ENCODE results near the gene PLEKHO2. TPM values are rescaled to one million over a fixed set of nuclear protein-coding genes. Genes with fewer than 3 reads are reported as not detected.

PLEKHO2 gene
- total RNA-seq, 5 donors from 2014 or later (not counting 1 experiment from before 2014, with no cell fraction given): 9.2 to 22.7 (median 17.1) TPM

DNA sequence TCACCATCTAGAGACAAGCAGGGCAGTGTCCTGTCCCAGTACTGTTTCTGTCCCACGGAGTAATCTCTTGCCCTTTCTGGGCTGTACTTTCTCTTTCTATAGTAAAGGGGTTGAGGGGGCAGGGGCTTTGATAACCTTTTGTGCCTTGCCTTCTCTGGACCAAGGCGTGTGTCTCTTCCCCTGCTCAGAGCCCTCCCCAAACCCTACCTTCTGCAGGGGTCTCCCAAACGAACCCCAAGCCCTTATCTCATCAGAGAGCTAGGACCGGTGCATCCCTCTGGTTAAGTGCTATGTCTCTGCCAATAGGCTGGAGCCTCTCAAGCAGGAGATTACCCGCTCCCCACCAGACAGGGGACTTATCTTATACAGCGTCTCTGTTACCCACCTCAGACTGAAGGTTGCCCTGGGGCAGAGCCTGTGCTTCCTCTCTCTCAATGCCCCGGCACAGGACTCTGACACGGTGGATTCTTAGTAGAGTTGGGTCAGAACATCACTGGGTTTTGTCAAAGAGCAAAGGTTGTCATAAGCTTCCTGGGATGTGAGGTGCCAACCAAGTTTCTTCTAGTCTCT lies 2.9 kb downstream of the PLEKHO2 start:
- H3K27ac Mint-ChIP-seq: peak overlapping the region; percentile 92 to 95
- Histone ChIP-seq H3K36me3 (ENCODE audit: control insufficient read depth in 2 of 2, extremely low read depth in 1 of 2, insufficient read depth in 1 of 2, low read length in 1 of 2) (peaks cover 0 to 20% of the 10 kb centered on the region in 2 donors), H3K4me3 (ENCODE audit: control insufficient read depth in 1 of 2, extremely low read depth in 1 of 2, low read length in 1 of 2) (peak overlapping the region in 1 of 2 donors; percentile 61), H3K4me1 (ENCODE audit: control insufficient read depth in 1 of 2, extremely low read depth in 1 of 2, insufficient read depth in 2 of 2, low read length in 2 of 2) (peaks cover 3 to 70% of the 10 kb centered on the region in 2 experiments), H3K27me3 (replicated peaks in 1 of 2; ENCODE audit: control insufficient read depth in 2 of 2, extremely low read depth in 1 of 2, insufficient read depth in 2 of 2, low read length in 1 of 2) (no peaks in the 10 kb centered on the region), H3K27ac (ENCODE audit: low read length) (peak overlapping the region; percentile 56), H3K9me3 (no peaks in the 10 kb centered on the region)
- peaks cover 59 to 77% (median 70%) of the 10 kb centered on the region in 3 donors for H3K4me1 Mint-ChIP-seq
- no peaks in the 10 kb centered on the region for H3K9me3 Mint-ChIP-seq
- peaks cover 8% of the 10 kb centered on the region for H3K36me3 Mint-ChIP-seq
- CTCF ChIA-PET: interaction anchor here (0.6 to 2.1 kb wide), 3 partner anchors 37 to 158 kb away, joined by 3 to 9 read pairs (median 8); no protein-coding TSS in a partner anchor
- H3K4me3 Mint-ChIP-seq: peak overlapping the region; percentile 87 to 96 (median 94)
- POLR2A ChIA-PET: interaction anchor here in 1 of 2 donors (0.5 kb wide), 1 partner anchor 37 kb away, joined by 3 read pairs; no protein-coding TSS in a partner anchor
- ATAC-seq (replicated peaks in 1 of 4) (peak in 2 of 4 experiments; percentile 6 to 26), DNase-seq (peak in 11 of 35 experiments; percentile 13 to 50 (median 30))
- H3K27me3 Mint-ChIP-seq: no peaks in the 10 kb centered on the region
- 40% methylated on average over 1 of the region's 8 CpGs for WGBS (ENCODE audit: insufficient coverage)

DNA sequence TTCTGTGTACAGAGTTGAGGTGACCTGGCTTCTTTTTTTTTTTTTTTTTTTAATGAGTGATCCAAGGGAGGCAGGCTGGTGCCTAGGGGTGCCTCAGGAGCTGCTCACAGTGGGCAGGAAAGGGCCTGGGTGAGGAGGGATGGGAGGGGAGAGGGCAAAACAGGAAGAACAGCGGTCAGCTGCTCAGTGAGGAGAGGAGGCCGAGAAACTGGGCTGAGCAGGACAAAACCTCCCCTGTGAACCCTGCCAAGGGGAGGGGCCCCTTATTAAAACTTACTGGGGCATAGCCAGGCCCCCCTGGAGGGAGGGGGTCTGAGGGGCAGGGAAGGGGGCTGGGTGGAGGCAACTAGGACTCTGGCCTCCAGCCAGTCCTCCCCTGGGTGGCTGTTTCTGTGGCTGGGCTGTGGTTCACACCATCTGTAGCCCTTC lies 3.5 kb downstream of the PLEKHO2 start:
- DNase-seq (no peak), ATAC-seq (replicated peaks in 1 of 4) (no peak)
- peak overlapping the region; percentile 92 to 95 for H3K27ac Mint-ChIP-seq
- H3K27ac ChIP-seq (ENCODE audit: low read length): peak overlapping the region; percentile 56
- ChIA-PET CTCF (interaction anchor here (0.7 to 2.1 kb wide), 2 partner anchors 49 to 158 kb away, joined by 8 to 9 read pairs; no protein-coding TSS in a partner anchor), POLR2A (interaction anchor here (0.5 to 0.6 kb wide), 2 partner anchors 22 to 37 kb away, joined by 3 to 5 read pairs; no protein-coding TSS in a partner anchor)
- WGBS (ENCODE audit: insufficient coverage): no CpG with 5 or more reads among the region's 2 CpGs
- H3K4me1 ChIP-seq (ENCODE audit: control insufficient read depth in 1 of 2, extremely low read depth in 1 of 2, insufficient read depth in 2 of 2, low read length in 2 of 2): peaks cover 3 to 70% of the 10 kb centered on the region in 2 experiments
- H3K4me3 ChIP-seq (ENCODE audit: control insufficient read depth in 1 of 2, extremely low read depth in 1 of 2, low read length in 1 of 2): peak overlapping the region in 1 of 2 donors; percentile 61
- peaks cover 9% of the 10 kb centered on the region for H3K36me3 Mint-ChIP-seq
- H3K36me3 ChIP-seq (ENCODE audit: control insufficient read depth in 2 of 2, extremely low read depth in 1 of 2, insufficient read depth in 1 of 2, low read length in 1 of 2): peaks cover 0 to 25% of the 10 kb centered on the region in 2 donors
- peak overlapping the region; percentile 87 to 96 (median 94) for H3K4me3 Mint-ChIP-seq
- no peaks in the 10 kb centered on the region for H3K27me3 ChIP-seq (replicated peaks in 1 of 2; ENCODE audit: control insufficient read depth in 2 of 2, extremely low read depth in 1 of 2, insufficient read depth in 2 of 2, low read length in 1 of 2)
- H3K4me1 Mint-ChIP-seq: peaks cover 53 to 73% (median 65%) of the 10 kb centered on the region in 3 donors
- no peaks in the 10 kb centered on the region for H3K9me3 Mint-ChIP-seq
- H3K27me3 Mint-ChIP-seq: no peaks in the 10 kb centered on the region
- no peaks in the 10 kb centered on the region for H3K9me3 ChIP-seq

DNA sequence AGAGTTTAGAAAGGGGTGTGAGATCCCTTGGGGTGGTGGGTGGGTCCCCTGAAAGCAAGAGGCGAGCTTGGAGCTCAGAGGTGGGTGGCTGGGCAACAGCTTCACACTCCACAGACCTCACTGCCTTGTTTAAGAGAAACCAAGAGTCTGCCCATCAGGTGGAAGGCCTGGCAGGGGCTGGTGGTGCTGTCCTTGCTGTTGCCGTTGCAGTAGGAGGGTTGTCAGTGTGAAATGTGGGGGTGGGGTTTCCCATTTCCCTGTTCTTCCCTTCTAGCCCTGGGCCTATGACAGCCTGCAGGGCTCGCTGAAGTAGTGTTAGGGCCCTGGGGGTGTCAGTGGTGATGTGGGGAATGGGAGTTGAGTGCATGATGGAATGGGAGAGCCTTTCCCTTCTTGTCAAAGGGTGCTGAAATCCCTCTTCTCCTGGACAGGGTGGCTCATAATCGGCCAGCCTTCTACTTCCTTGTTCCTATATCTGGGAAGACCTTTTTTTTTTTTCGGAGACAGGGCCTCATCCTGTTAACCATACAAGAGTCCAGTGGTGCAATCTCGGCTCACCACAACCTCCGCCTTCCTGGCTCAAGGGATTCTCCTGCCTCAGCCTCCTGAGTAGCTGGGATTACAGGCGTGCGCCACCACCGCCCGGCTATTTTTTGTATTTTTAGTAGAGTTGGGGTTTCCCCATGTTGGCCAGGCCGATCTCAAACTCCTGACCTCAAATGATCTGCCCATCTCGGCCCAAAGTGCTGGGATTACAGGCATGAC lies 4.3 kb downstream of the PLEKHO2 start:
- Mint-ChIP-seq H3K4me1 (peaks cover 51 to 72% (median 66%) of the 10 kb centered on the region in 3 donors), H3K4me3 (peak overlapping the region in 1 of 3 donors; percentile 94), H3K36me3 (peaks cover 17% of the 10 kb centered on the region), H3K27me3 (no peaks in the 10 kb centered on the region), H3K27ac (peak overlapping the region; percentile 92 to 95), H3K9me3 (no peaks in the 10 kb centered on the region)
- WGBS (ENCODE audit: insufficient coverage): 61% methylated on average over 4 of the region's 13 CpGs
- peaks cover 0 to 33% of the 10 kb centered on the region in 2 donors for H3K36me3 ChIP-seq (ENCODE audit: control insufficient read depth in 2 of 2, extremely low read depth in 1 of 2, insufficient read depth in 1 of 2, low read length in 1 of 2)
- H3K27ac ChIP-seq (ENCODE audit: low read length): peak overlapping the region; percentile 56
- no peak overlapping the region for H3K4me3 ChIP-seq (ENCODE audit: control insufficient read depth in 1 of 2, extremely low read depth in 1 of 2, low read length in 1 of 2)
- POLR2A ChIA-PET: no interaction called here
- CTCF ChIA-PET: no interaction called here
- H3K27me3 ChIP-seq (replicated peaks in 1 of 2; ENCODE audit: control insufficient read depth in 2 of 2, extremely low read depth in 1 of 2, insufficient read depth in 2 of 2, low read length in 1 of 2): no peaks in the 10 kb centered on the region
- H3K4me1 ChIP-seq (ENCODE audit: control insufficient read depth in 1 of 2, extremely low read depth in 1 of 2, insufficient read depth in 2 of 2, low read length in 2 of 2): peaks cover 0 to 65% of the 10 kb centered on the region in 2 experiments
- no peaks in the 10 kb centered on the region for H3K9me3 ChIP-seq
- ATAC-seq (replicated peaks in 1 of 4) (no peak), DNase-seq (no peak)

DNA sequence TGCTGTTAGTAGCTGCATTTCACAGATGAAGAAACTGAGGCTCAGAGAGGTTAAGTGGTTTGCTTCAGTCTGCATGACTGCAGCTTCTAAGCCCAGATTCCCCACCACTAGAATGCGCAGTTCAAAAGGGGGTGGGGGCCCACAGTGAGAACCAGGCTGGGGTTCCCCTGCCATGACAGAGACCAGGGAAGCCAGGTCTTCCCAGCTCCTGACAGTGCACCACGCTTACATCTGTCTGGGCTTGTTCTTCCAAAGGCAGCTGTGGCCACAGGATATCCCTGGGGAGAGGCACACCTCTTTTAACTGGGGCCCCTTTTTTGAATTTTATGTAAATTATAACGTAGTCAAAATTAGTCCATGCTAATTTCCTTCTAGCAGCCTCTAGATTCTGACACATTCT lies 5.3 kb downstream of the PLEKHO2 start:
- H3K4me3 Mint-ChIP-seq: no peak overlapping the region
- DNase-seq: no peak
- peaks cover 55 to 81% (median 72%) of the 10 kb centered on the region in 3 donors for H3K4me1 Mint-ChIP-seq
- peaks cover 21% of the 10 kb centered on the region for H3K36me3 Mint-ChIP-seq
- Histone ChIP-seq H3K27me3 (replicated peaks in 1 of 2; ENCODE audit: control insufficient read depth in 2 of 2, extremely low read depth in 1 of 2, insufficient read depth in 2 of 2, low read length in 1 of 2) (no peaks in the 10 kb centered on the region), H3K36me3 (ENCODE audit: control insufficient read depth in 2 of 2, extremely low read depth in 1 of 2, insufficient read depth in 1 of 2, low read length in 1 of 2) (peaks cover 0 to 37% of the 10 kb centered on the region in 2 donors), H3K4me3 (ENCODE audit: control insufficient read depth in 1 of 2, extremely low read depth in 1 of 2, low read length in 1 of 2) (no peak overlapping the region), H3K4me1 (ENCODE audit: control insufficient read depth in 1 of 2, extremely low read depth in 1 of 2, insufficient read depth in 2 of 2, low read length in 2 of 2) (peaks cover 0 to 68% of the 10 kb centered on the region in 2 experiments), H3K9me3 (no peaks in the 10 kb centered on the region), H3K27ac (ENCODE audit: low read length) (no peak overlapping the region)
- WGBS (ENCODE audit: insufficient coverage): no CpG with 5 or more reads among the region's 3 CpGs
- no peaks in the 10 kb centered on the region for H3K27me3 Mint-ChIP-seq
- H3K27ac Mint-ChIP-seq: peak overlapping the region; percentile 63 to 92
- ChIA-PET POLR2A (no interaction called here), CTCF (no interaction called here)
- H3K9me3 Mint-ChIP-seq: no peaks in the 10 kb centered on the region
- ATAC-seq (replicated peaks in 1 of 4): no peak

DNA sequence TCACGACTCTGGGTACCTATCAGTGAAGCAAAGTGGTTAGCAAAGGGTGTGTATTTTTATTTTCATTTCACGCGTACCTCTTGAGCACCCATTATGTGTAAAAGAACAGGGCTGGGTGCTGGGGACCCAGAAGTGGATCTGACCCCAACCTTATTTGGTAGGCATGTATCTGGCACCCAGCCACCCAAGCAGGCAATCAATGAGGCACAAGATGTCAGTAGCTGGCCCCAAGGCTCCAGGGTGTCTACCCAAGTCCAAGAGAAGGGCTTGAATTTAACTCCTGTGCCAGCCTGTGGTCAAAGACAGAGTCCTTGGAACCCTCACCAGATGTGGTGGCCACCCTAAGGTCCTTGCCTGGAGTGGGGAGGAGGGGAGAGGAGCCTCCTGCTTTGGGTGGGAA lies 5.7 kb downstream of the PLEKHO2 start:
- Mint-ChIP-seq H3K4me1 (peaks cover 55 to 79% (median 74%) of the 10 kb centered on the region in 3 donors), H3K27ac (peak overlapping the region; percentile 69 to 92), H3K36me3 (peaks cover 23% of the 10 kb centered on the region), H3K27me3 (no peaks in the 10 kb centered on the region), H3K9me3 (no peaks in the 10 kb centered on the region), H3K4me3 (no peak overlapping the region)
- Histone ChIP-seq H3K4me1 (ENCODE audit: control insufficient read depth in 1 of 2, extremely low read depth in 1 of 2, insufficient read depth in 2 of 2, low read length in 2 of 2) (peaks cover 0 to 67% of the 10 kb centered on the region in 2 experiments), H3K9me3 (no peaks in the 10 kb centered on the region), H3K27me3 (replicated peaks in 1 of 2; ENCODE audit: control insufficient read depth in 2 of 2, extremely low read depth in 1 of 2, insufficient read depth in 2 of 2, low read length in 1 of 2) (no peaks in the 10 kb centered on the region), H3K36me3 (ENCODE audit: control insufficient read depth in 2 of 2, extremely low read depth in 1 of 2, insufficient read depth in 1 of 2, low read length in 1 of 2) (peaks cover 0 to 37% of the 10 kb centered on the region in 2 donors), H3K27ac (ENCODE audit: low read length) (no peak overlapping the region), H3K4me3 (ENCODE audit: control insufficient read depth in 1 of 2, extremely low read depth in 1 of 2, low read length in 1 of 2) (no peak overlapping the region)
- DNase-seq: no peak
- ChIA-PET POLR2A (no interaction called here), CTCF (no interaction called here)
- no CpG with 5 or more reads among the region's 3 CpGs for WGBS (ENCODE audit: insufficient coverage)
- ATAC-seq (replicated peaks in 1 of 4): no peak

Measured in T-cell (primary cell).